GM13976 (cell line): ENCODE measurements around the gene TEDC2.

Experiments used
- DNase-seq: peaks from one replicate; pipeline ENCODE4 v3.0.0; 2012; ENCODE audit warnings: low spot score
- CTCF ChIP-seq: IDR thresholded peaks from 2 replicates; pipeline ENCODE4 v1.5.1; 2012; ENCODE audit warnings: borderline replicate concordance, mild to moderate bottlenecking; ENCODE audit not compliant: insufficient read depth; ENCODE audit errors: extremely low read depth, missing control alignments, control extremely low read depth
- in situ Hi-C: fragments of 300-500 bp; cut with MboI; formaldehyde crosslinking; loops from one replicate; pipeline ENCODE4 v1.12.0; 2022; ENCODE audit warnings: low sequenced_read_pairs, mixed read lengths, inconsistent platforms; ENCODE audit not compliant: unreplicated experiment

The TEDC2 gene

GRCh38 chr16:2487903-2488531 is 28.1 kb downstream of the TEDC2 start:
- TF ChIP-seq CTCF: no peak
- in situ Hi-C loops: loop anchor here (25.0 kb wide), 1 partner anchor 476 kb away; the partner anchor contains the start of genes NPW and ZNF598

GRCh38 chr16:2489581-2489980 is 29.7 kb downstream of the TEDC2 start:
- TF ChIP-seq CTCF: no peak
- in situ Hi-C loops: loop anchor here (25.0 kb wide), 1 partner anchor 477 kb away; the partner anchor contains the start of genes NPW and ZNF598

More at GRCh38 chr16:2487903-2488531, 28.1 kb downstream of the TEDC2 start:
- DNase-seq: no peak

GRCh38 chr16:2490190-2491105 is 30.5 kb downstream of the TEDC2 start:
- TF ChIP-seq CTCF: no peak
- in situ Hi-C loops: loop anchor here (25.0 kb wide), 1 partner anchor 478 kb away; the partner anchor contains the start of genes NPW and ZNF598
- DNase-seq: no peak

More at GRCh38 chr16:2489581-2489980, 29.7 kb downstream of the TEDC2 start:
- DNase-seq: no peak

GRCh38 chr16:2492292-2492691 is 32.4 kb downstream of the TEDC2 start:
- in situ Hi-C loops: loop anchor here (25.0 kb wide), 1 partner anchor 480 kb away; the partner anchor contains the start of genes NPW and ZNF598
- no peak for DNase-seq
- TF ChIP-seq CTCF: no peak

- DNase-seq: no peak
- in situ Hi-C loops: loop anchor here (25.0 kb wide), 1 partner anchor 481 kb away; the partner anchor contains the start of genes NPW and ZNF598
Observed at GRCh38 chr16:2493605-2494004, 33.7 kb downstream of the TEDC2 start.

GRCh38 chr16:2494616-2495015 is 34.7 kb downstream of the TEDC2 start:
- in situ Hi-C loops: loop anchor here (25.0 kb wide), 1 partner anchor 482 kb away; the partner anchor contains the start of genes NPW and ZNF598
- no peak for DNase-seq
- no peak for TF ChIP-seq CTCF

More at GRCh38 chr16:2493605-2494004, 33.7 kb downstream of the TEDC2 start:
- TF ChIP-seq CTCF: no peak
